HCT116 (cell line): ENCODE measurements around the gene PARP12. TPM values are rescaled to one million over a fixed set of nuclear protein-coding genes. Genes with fewer than 3 reads are reported as not detected.

Source experiments
- ATAC-seq: fragments of 200-7000 bp; cut with Tn5 transposase; 2 replicates; pipeline ENCODE4 v1.9.1; 2020; ENCODE audit warnings: mild to moderate bottlenecking, moderate library complexity
- BruUV-seq: library from RNA; stranded (reverse); fragments of 400-500 nt; replicated peaks from 2 replicates; lab custom pipeline; 2021; lab: Mats Ljungman, UMichigan
- CTCF ChIA-PET: fragments of 300-600 bp; sonication (Branson Sonifier 250); formaldehyde crosslinking; loops from one replicate; lab custom pipeline; 2021; ENCODE audit warnings: antibody characterized with exemption; lab: Charles Lee
- POLR2A ChIA-PET: fragments of 300-600, 350-600 bp; sonication (Branson Sonifier 250); formaldehyde crosslinking; loops from one replicate; lab custom pipeline; 2021; ENCODE audit warnings: antibody characterized with exemption; lab: Charles Lee
- RAD21 ChIA-PET, 2 experiments: fragments of 300-600 bp; sonication (Branson Sonifier 250); formaldehyde crosslinking; loops; one replicate each; lab custom pipeline; 2023; ENCODE audit warnings: low total read pairs in 2 of 2; ENCODE audit not compliant: uncharacterized antibody in 2 of 2, unreplicated experiment in 2 of 2, low non-redundant PET in 1 of 2; lab: Charles Lee
- DNase-seq: peaks from one replicate; pipeline ENCODE4 v3.0.0-alpha.2; 2010; ENCODE audit warnings: low read depth, low spot score
- H2AFZ ChIP-seq: fragments of 200-600 bp; shearing (Covaris generic), sonication (generic); 2 replicates; pipeline ENCODE4 v1.6.1; 2017; ENCODE audit warnings: low read depth, mixed run types, mixed read lengths, antibody characterized with exemption, low read length; ENCODE audit not compliant: poor library complexity, severe bottlenecking
- H3K27ac ChIP-seq: 2 replicates; pipeline ENCODE4 v1.5.1; 2012; ENCODE audit warnings: low read depth, low read length
- H3K27me3 ChIP-seq: fragments of 200-600 bp; sonication (generic); 2 replicates; pipeline ENCODE4 v1.6.1; 2016; ENCODE audit warnings: mixed run types, low read length, mixed read lengths; ENCODE audit not compliant: insufficient read depth
- H3K36me3 ChIP-seq, 2 experiments: fragments of 200-500 bp in 1 of 2; fragments of 200-600 bp in 1 of 2; sonication (Bioruptor generic) in 1 of 2; sonication (generic) in 1 of 2; 2 replicates each; pipeline versions ENCODE4 v1.5.1 to v1.6.1; 2014 to 2016; ENCODE audit warnings: low read length in 2 of 2, inconsistent platforms in 1 of 2, mixed read lengths in 1 of 2, mixed run types in 1 of 2; ENCODE audit not compliant: insufficient read depth in 2 of 2, control insufficient read depth in 1 of 2
- H3K4me1 ChIP-seq, 2 experiments: fragments of 200-600 bp in 1 of 2; sonication (generic) in 1 of 2; 2 replicates each; pipeline versions ENCODE4 v1.5.1 to v1.6.1; 2012 to 2017; ENCODE audit warnings: low read length in 2 of 2, inconsistent platforms in 1 of 2, mild to moderate bottlenecking in 1 of 2, mixed read lengths in 1 of 2, mixed run types in 1 of 2, moderate library complexity in 1 of 2; ENCODE audit not compliant: insufficient read depth in 2 of 2, control insufficient read depth in 1 of 2
- H3K4me2 ChIP-seq: fragments of 200-600 bp; sonication (generic); 2 replicates; pipeline ENCODE4 v1.6.1; 2017; ENCODE audit warnings: mixed run types, low read length, mixed read lengths
- H3K4me3 ChIP-seq, 2 experiments: fragments of 200-600 bp in 1 of 2; sonication (generic) in 1 of 2; replicated peaks in 1 of 2; 2 replicates each; pipeline ENCODE4 v1.5.1; 2011 to 2016; ENCODE audit warnings: low read length in 2 of 2, control low read depth in 1 of 2, low read depth in 1 of 2, mild to moderate bottlenecking in 1 of 2, mixed read lengths in 1 of 2, mixed run types in 1 of 2
- H3K79me2 ChIP-seq: fragments of 200-600 bp; sonication (generic); 2 replicates; pipeline ENCODE4 v1.6.1; 2017; ENCODE audit warnings: mild to moderate bottlenecking, mixed run types, low read length, moderate library complexity, mixed read lengths; ENCODE audit not compliant: insufficient read depth
- H3K9ac ChIP-seq: fragments of 200-600 bp; sonication (generic); 2 replicates; pipeline ENCODE4 v1.6.1; 2016; ENCODE audit warnings: low read length, mixed read lengths
- H3K9me2 ChIP-seq: fragments of 200-600 bp; sonication (generic), shearing (Covaris generic); 2 replicates; pipeline ENCODE4 v1.6.1; 2017; ENCODE audit warnings: mixed run types, mild to moderate bottlenecking, moderate library complexity; ENCODE audit not compliant: insufficient read depth
- H3K9me3 ChIP-seq, 2 experiments: fragments of 200-500 bp in 1 of 2; fragments of 200-600 bp in 1 of 2; sonication (Bioruptor generic) in 1 of 2; sonication (generic) in 1 of 2; 2 replicates each; pipeline ENCODE4 v1.6.1; 2014 to 2017; ENCODE audit warnings: low read length in 2 of 2, mixed read lengths in 2 of 2, inconsistent platforms in 1 of 2, low read depth in 1 of 2, mild to moderate bottlenecking in 1 of 2, mixed run types in 1 of 2, moderate library complexity in 1 of 2; ENCODE audit not compliant: control insufficient read depth in 1 of 2, insufficient read depth in 1 of 2
- H4K20me1 ChIP-seq: fragments of 200-600 bp; sonication (generic), shearing (Covaris generic); 2 replicates; pipeline ENCODE4 v1.6.1; 2017; ENCODE audit warnings: mixed run types, mild to moderate bottlenecking, moderate library complexity; ENCODE audit not compliant: insufficient read depth
- ATF3 ChIP-seq: IDR thresholded peaks from 2 replicates; pipeline ENCODE4 v1.6.1; 2012
- CBX3 ChIP-seq: IDR thresholded peaks from 2 replicates; pipeline ENCODE4 v1.6.1; 2012; ENCODE audit warnings: low read depth
- CTCF ChIP-seq, 3 experiments: fragments of 200-600 bp in 1 of 3; sonication (generic) in 1 of 3; IDR thresholded peaks in 2 of 3; conservative IDR thresholded peaks in 1 of 3; 2 replicates each; pipeline ENCODE4 v1.5.1; 2012 to 2017; ENCODE audit warnings: low read depth in 2 of 3, low read length in 2 of 3, antibody characterized with exemption in 1 of 3, borderline replicate concordance in 1 of 3, control low read depth in 1 of 3, mild to moderate bottlenecking in 1 of 3, mixed read lengths in 1 of 3, mixed run types in 1 of 3, moderate library complexity in 1 of 3; ENCODE audit not compliant: insufficient read depth in 1 of 3
- EGR1 ChIP-seq: IDR thresholded peaks from 2 replicates; pipeline ENCODE4 v1.6.1; 2012; ENCODE audit warnings: low read depth
- EZH2phosphoT487 ChIP-seq: fragments of 200-600 bp; IDR thresholded peaks from 2 replicates; pipeline ENCODE4 v1.6.1; 2018; ENCODE audit warnings: antibody characterized with exemption, borderline replicate concordance
- SIN3A ChIP-seq: IDR thresholded peaks from 2 replicates; pipeline ENCODE4 v1.6.1; 2012; ENCODE audit warnings: low read depth
- TCF7L2 ChIP-seq: IDR thresholded peaks from 2 replicates; pipeline ENCODE4 v1.7.0; 2011; ENCODE audit warnings: borderline replicate concordance, inconsistent platforms; ENCODE audit not compliant: insufficient read depth, insufficient read length; ENCODE audit errors: extremely low read depth
- ZFX ChIP-seq: fragments of 450-650 bp; IDR thresholded peaks from 2 replicates; pipeline ENCODE4 v1.6.1; 2017
- ZNF274 ChIP-seq: fragments of 200-500 bp; sonication (Bioruptor generic); IDR thresholded peaks from 2 replicates; pipeline ENCODE4 v1.6.1; 2014; ENCODE audit warnings: mild to moderate bottlenecking, low read depth, low read length, inconsistent platforms
- intact Hi-C: fragments of 100-400 bp; cut with micrococcal nuclease; formaldehyde crosslinking; loops from 2 replicates; pipeline ENCODE4 v1.10.0; 2022
- total RNA-seq: library from RNA; stranded (reverse); gene quantifications from one replicate; pipeline ENCODE4 v1.2.1, GENCODE V29; 2021; ENCODE audit not compliant: unreplicated experiment

The PARP12 gene
- total RNA-seq, 1 experiment from 2014 or later: 17.7 TPM

- TF ChIP-seq CTCF (IDR thresholded peaks at IDR 0.05 in 2 of 3, conservative IDR thresholded peaks at IDR 0.05 in 1 of 3; ENCODE audit: borderline replicate concordance in 1 of 3, insufficient read depth in 1 of 3, low read depth in 2 of 3, low read length in 2 of 3): no peak
Observed at GRCh38 chr7:140019172-140019571, 43.6 kb downstream of the PARP12 start (continued).

- Histone ChIP-seq H3K4me2 (no peak overlapping the region), H3K4me1 (no peaks in the 10 kb centered on the region), H2AFZ (no peak overlapping the region), H3K27ac (no peak overlapping the region), H3K9me3 (no peaks in the 10 kb centered on the region), H3K36me3 (no peaks in the 10 kb centered on the region), H3K4me3 (no peak overlapping the region), H3K79me2 (no peaks in the 10 kb centered on the region), H4K20me1 (no peaks in the 10 kb centered on the region), H3K9me2 (no peaks in the 10 kb centered on the region), H3K9ac (no peak overlapping the region), H3K27me3 (no peaks in the 10 kb centered on the region)
- no peak for TF ChIP-seq EZH2phosphoT487
- TF ChIP-seq TCF7L2: no peak
- no peak for TF ChIP-seq CTCF (IDR thresholded peaks at IDR 0.05 in 2 of 3, conservative IDR thresholded peaks at IDR 0.05 in 1 of 3; ENCODE audit: borderline replicate concordance in 1 of 3, insufficient read depth in 1 of 3, low read depth in 2 of 3, low read length in 2 of 3)
- no peak for TF ChIP-seq ZNF274
- TF ChIP-seq SIN3A: no peak
- TF ChIP-seq EGR1: no peak
- TF ChIP-seq ZFX: no peak
- TF ChIP-seq CBX3: no peak
- no peak for TF ChIP-seq ATF3
- no peak for ATAC-seq
- ChIA-PET RAD21 (interaction anchor here in 1 of 2 experiments (1.3 kb wide), 1 partner anchor 519 kb away, joined by 3 read pairs; no protein-coding TSS in a partner anchor), CTCF (interaction anchor here (1.2 kb wide), 1 partner anchor 584 kb away, joined by 4 read pairs; no protein-coding TSS in a partner anchor), POLR2A (interaction anchor here (0.6 kb wide), 1 partner anchor 26 kb away, joined by 4 read pairs; no protein-coding TSS in a partner anchor)
- intact Hi-C loops: no loop called here
- BruUV-seq: no TSS peak
- DNase-seq: no peak
Observed at GRCh38 chr7:140018125-140019043, 44.4 kb downstream of the PARP12 start.
